GM21447 (cell line): ENCODE measurements around the gene SLC7A5.
"Not testable (repeated sequence)": the region's sequence is repeated elsewhere in the genome, so short reads cannot be mapped to it uniquely, and the experiment has no call there.

Experiments used
- ATAC-seq: cut with Tn5 transposase; IDR thresholded peaks from one replicate; pipeline ENCODE4 v1.9.1; 2021; ENCODE audit not compliant: unreplicated experiment

Gene SLC7A5

DNA sequence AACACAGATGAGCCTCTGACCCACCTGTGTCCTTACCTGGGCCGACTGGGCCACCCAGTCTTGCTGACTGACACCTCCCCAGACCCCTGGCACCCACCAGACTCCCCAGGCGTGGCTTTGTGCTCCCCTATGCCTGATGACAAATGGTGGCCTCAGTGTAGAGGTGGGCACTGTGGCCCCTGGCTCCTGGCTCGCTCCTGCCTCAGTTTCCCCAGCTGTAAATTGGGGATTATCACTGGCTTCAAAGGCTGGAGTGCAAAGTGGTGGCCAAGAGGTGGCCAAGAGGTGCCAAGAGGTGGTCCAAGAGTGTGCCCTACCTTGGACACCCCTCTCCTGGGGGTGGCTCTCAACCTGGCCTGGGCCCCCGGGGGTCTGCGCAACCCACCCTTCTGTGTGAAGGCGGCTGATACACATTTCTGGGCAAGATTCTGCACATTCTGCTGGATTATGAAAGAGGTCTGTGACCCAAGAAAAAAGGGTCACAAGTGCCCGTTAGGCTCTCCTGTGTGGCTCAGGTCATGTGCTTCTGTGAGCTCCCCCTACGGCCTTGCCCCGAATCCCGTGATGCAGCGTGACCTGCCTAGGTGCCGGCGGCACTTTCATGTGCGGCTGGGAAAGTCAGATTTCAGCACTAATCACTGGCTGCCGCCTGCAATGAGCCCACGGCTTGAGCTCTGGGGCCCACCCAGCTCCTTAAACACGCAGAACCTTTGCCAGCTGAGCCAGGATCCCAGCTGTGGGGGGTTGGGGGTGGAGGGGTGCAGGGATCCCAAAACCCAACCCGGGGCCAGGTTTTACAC is 7.8 kb downstream of the SLC7A5 start:
- not testable (repeated sequence) for ATAC-seq

DNA sequence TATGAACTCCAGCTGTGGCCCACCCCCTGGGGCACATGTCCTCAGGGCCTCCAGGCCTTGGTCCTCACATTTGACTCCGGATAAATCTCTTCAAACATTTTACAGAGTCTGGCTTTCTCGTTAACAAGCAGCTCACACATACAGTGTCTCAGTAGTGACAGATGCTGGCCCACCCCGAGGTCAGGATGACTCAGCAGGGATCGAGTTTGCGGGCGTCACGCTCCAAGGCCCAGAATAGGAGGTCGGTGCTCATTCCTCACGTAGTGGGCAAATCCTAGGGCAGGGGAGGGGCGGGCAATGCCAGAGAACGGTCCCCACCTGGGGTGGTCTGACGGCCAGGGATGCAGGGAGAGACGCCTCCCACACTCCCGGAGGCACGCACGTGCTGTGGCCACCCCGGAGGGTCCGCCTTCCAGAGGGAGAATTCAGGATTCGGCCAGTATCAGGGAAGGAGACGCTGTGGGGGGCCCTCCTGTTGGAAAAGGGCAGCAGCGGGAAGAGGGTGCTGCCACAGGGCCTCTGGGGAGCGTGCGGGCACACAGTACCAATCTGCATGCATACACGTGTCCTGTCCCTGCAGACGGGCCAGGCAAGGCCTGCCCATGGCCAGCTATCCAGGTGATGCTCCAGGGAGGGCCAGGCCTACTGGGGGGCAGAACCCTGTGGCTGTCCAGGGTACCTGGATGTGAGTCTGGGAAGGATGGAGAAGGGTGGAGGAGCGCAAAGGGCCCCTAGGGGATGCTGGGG is 8.6 kb downstream of the SLC7A5 start:
- ATAC-seq = no peak

DNA sequence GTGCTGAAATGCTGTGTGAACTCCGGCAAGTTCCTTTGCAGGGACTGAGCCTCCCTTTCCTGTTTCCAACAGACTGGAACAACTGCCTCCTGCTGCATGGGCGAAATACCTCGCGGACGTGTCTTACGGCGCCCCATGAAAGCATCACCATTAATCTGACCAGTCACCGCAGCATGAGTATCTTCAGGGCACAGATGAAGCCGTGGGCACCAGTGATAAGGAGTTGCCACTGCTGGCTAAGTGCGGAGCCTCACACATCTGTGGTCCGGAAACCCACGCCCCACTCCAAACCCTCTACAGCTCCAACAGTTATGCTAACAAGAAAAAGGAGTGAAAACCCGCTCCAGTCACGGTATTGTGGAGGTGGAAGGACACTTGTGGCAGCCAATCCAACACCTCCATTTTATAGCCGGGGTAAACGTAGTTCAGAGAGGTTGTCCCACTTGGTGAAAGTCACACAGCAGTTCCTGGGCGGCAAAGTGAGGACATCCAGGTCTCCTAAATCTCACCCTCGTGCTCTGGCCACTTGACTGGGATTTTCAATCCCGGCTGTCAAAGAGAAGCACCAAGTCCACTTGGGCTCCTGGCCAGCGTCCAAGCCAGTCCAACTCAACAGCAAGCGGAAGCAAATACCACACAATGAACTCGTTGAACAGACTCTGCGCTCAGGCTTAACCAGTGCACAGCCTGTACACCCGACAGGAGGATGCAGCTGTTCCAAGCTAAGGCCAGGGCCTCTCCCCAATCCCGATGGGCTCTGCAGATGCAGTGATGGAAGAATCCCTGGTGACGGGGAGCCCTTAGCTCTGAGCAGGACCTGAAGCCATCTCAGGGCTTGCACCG is 10.9 kb downstream of the SLC7A5 start:
- ATAC-seq = not testable (repeated sequence)

DNA sequence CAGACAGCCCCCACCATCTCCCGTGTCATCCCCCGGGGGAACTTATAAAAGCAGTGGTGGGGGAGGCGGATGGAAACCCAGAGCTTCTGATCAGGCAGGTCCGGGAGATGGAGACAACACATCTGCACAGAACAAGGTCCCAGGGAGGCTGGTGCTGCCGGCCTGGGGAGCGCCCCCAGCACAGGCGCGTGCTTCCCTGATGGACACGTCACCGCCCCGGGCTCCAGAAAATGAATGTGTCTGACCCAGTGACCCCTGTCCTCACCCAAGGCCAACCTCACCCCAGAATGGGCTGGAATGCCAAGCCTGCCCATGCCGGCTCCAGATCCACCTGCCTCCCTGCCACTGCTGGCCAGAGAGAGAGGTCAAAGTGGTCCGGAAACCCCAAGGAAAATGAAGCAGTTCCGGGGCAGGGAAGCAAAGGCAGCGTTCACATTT is 12.5 kb downstream of the SLC7A5 start:
- no peak for ATAC-seq

DNA sequence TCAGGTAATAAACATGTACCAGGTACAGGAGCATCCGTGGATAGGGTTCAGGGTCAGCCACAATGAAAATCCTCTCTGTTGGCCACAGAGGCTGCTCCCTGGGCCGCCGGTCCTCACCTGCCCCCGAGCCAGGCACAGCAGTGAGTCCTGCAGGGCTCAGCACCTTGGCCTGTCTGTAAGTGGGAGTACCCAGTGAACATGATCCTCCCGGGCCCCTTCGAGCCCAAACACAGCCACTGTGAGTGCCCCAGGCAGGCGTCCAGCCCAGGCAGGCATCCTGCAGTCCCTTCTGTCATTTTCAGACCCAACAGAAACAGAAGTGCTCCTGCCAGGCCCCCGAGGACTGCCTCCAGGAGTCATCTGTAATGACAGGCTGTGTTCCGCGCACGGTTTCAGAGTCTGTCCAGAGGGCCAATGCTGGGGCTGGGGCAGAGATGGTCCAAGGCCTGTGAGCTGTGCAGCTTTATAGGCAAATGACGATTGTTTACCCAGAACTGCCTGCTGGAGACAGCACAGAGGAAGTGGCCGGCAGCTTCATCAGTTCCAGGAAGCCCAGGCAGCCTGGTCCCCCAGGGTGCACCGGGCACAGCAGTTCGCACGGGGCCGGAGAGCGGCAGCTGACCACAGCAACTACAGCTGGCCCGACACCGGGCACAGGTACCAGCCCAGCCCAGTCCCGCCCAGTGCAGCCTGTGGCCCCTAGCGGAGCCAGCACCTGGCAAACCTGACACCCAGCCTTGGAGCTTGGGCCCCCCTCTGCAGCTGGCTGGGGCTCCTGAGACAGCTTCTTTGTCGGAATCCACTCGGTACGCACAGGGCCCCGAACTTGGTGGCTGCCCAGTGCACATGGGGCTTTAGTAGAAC is 13.2 kb downstream of the SLC7A5 start:
- no peak for ATAC-seq

DNA sequence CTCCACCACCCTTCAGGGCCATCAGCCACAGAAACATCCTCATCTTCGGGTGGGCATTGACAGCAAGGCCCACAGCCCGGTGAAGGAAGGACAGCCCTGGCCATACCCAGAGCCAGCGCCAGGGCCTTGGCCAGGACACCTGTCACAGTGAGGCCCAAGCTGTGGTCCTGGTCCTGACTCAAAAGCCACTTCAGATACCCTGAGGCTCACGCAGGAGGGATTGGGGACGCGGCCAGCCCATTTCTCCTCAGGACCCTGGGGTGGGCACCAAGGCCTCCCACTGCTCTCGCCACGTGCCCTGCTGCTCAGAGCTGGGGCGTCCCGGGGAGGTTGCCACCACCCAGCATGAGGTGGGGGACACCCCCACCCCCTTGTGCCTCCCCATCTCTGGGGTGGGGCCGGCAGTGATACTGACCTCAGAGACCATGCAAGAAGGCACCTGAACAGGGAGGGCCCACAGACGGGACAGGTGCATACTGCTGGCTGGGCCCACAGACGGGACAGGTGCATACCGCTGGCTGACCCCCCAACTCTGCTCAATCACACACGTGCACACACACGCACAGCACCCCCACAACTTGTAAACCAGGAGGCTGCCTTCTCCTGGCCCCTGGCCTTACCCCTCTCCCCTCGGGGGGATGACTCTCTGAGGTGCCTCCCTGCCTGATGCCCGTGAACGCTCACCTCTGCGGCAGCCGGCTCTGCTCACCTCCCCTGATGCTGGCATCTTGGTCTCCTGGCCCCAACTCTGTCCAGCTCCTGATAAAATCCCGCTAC is 14.2 kb downstream of the SLC7A5 start:
- ATAC-seq = no peak

DNA sequence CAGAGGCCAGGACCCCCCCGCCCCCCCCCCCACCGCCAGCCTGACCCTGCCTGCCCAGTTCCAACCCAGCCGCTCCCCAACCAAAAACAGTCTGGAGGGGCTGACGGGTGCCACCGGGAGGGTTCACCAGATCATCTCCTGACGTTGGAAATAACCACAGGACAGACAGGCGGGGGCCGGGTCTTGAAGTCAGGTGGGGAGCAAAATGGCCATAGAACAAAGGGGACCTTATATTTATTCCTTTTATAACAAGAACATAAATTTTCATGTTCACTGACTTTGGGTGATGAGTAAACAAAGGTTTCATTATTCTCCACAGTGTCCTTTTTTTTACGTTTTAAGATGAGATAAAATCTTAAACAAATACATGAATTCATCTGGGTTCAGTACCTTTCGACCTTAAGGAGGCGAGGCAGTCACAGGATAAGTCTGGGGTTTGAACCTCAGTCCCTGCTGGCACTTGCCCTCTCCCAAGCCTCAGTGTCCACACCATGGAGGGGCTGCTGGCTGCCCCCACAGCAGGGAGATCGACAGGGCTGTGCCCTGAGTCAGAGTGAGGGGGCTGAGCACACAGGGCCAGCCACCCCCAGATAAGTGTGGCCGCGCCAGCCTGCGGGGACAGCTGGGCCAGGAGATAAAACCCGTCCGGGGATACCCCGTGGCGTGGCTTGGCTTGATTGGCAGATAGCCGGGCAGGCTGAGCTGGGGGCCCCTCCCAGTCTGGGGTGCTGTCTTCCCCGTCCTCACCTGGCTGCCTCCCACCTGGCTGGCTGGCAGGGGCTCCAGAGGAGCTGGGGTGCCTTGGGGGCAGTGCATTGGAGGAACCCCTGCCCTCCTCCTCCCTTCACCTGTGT is 15.0 kb downstream of the SLC7A5 start:
- ATAC-seq = no peak

DNA sequence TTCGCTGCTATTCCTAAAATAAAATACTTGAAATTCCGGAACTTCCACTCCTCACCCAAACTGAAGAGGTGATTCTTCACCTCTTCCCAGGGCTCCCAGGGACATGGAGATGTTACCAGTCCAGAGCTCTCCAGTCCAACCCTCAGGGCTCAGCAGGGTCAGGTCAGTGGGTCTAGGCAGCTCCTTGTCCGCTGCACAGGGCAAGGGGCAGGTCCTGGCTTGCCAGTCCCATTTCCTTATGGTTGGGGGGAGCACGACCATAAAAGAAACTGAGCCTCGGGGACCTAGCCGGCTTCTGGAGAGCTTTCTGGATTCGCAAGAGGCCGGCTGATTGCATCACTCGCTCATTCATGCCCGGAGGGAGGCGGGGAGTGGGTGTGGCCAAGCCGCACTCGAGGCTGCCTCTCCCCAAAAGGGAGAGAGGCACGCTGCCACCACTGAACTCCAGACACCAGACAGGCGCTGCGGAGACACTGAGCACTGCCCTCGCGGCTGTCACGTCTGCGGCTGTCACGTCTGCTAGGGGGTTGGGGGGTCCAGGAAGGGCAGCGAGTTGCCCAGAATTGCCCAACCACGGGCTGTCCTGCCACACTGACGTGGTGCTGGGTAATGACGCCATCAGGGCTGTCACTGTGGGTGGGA is 15.8 kb downstream of the SLC7A5 start:
- ATAC-seq = no peak

DNA sequence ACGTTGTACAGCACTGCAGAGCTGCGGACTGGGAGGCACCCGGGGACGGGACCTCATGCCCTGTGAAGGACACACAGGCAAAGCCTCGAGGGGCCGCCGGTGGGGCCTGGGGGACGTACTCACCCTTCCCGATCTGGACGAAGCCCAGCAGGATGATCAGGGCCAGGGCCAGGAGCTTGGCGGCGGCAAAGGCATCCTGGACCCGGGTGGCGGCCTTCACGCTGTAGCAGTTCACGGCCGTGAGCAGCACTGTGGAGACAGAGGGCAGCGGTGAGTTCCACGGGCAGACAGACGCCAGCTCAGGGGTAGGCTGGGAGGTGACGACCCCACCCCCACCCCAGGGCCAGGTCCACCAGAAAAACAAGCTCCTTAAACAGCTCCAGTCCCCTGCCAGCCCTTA is 17.7 kb downstream of the SLC7A5 start:
- ATAC-seq = no peak

DNA sequence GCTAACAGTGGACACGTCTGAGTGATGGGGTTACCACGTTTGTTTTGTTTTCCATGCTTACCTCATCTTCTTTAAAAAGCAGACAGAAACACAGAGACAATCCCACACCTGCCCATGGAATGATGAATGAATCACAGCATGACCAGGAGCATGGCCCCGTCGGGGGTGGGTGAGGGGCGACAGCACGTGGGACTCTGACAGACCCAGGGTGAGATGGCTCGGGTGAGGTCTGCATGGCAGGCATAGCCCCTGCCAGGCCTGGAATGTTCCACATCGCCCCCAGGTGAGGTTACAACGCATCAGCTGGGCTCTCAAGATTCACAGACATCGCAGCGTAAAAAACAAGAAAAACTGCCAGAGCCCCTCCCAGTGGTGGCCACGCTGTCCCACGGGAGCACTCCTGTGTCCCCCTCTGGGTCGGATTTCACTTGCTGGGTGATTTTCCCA is 18.1 kb downstream of the SLC7A5 start:
- ATAC-seq = no peak

DNA sequence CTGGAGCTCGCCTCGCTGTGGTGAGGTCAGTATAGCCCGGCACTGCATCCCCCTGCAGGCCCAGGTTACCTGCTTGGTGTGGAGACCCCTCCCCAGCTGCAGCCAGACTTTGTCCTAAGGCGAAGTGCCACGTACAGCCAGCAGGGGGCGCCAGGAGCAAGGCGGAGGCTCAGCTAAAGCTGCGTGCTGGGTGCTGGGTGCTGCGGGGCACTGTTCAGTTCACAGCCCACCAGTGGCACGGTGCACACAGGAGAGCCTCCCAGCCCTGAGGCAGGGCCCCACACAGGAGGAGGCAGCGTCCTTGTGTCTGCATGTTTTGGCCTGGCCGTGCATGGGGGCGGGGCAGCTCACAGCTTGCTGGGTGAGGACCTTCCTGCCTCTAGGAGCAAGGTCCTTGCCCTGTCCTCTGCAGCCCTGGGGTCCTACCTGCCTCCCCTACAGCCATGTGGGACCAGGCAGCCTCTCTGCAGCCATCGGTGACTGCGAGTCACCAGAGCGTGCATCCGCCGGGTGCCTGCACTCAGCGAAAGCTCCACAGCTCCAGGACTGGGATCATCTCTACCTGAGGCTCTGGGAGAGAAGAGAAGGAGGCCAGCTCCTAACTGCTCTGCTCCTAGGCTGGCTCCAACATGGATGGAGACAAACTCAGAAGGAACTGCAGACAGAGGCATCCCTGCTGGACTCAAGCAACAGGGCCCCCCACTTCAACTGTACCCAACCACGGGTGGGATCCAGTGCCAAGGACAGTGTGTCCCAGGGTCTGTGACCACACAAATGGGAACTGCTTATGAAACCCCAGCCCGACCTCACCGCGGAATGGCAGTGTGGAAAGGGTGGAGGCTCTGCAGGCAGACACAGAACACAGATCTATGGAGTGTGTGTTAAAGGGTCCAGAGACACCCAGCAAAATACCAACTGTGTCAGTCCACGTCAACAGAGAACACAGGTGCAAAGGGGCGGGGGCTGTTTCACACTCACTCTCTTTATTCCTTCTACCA is 19.0 kb downstream of the SLC7A5 start:
- ATAC-seq = no peak

DNA sequence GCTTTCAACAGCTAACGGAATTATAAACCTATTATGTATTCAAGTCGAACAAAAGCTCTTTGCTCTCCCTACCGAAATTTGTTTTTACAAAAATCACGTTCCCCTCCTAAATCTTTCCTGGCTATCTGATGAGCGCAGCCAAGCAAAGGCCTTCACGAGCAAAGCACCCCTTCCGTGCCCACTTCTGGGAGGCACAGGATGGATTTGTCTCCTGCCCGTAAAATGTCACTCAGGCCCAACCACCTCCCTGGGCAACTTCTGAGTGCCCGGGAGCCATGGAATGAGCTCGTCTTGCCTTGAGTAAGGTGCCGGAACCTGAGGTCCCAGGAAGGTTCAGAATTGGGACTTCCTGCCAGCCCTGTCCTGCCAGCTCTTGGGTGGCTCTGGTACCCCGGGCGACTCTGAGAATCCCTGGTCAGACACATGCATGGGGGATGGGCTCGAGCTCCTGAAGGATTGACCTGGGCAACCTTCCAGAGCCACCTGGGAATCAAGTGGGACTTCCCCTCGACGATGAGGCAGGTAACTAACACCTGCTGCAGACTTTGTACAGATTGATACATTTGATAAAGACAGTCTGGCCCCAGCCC is 19.8 kb downstream of the SLC7A5 start:
- no peak for ATAC-seq

DNA sequence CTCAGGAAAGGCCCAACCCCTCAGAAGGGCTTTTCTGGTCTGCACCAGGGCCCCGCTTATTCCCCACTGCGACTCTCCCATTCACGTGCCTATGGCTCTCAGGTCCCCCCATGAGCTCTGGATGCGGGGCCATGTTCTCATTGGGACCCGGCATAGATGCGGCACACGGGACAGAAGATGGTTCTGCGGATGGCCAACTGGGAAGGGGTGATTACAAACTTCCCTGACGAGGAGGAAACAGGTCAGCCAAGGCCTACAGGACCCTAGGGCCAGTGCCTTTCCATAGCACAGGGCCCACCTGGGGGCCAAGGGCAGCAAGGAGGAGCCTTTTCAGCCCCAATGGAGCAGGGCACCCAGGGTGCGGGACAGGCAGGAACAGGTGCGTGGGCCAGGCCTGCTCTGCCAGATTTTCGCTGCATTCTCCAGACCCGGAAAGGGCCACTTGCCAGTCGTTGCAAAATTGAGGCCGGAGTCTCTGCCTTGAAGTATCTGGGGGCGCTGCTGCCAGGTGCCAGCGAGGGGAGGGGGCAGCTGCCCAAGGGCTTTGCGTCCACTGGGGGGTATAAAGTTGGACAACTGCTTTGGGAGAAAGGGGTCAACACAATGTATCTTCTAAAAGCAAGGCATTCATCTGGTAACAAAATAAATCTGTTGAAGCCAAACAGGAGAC is 20.5 kb downstream of the SLC7A5 start:
- no peak for ATAC-seq

DNA sequence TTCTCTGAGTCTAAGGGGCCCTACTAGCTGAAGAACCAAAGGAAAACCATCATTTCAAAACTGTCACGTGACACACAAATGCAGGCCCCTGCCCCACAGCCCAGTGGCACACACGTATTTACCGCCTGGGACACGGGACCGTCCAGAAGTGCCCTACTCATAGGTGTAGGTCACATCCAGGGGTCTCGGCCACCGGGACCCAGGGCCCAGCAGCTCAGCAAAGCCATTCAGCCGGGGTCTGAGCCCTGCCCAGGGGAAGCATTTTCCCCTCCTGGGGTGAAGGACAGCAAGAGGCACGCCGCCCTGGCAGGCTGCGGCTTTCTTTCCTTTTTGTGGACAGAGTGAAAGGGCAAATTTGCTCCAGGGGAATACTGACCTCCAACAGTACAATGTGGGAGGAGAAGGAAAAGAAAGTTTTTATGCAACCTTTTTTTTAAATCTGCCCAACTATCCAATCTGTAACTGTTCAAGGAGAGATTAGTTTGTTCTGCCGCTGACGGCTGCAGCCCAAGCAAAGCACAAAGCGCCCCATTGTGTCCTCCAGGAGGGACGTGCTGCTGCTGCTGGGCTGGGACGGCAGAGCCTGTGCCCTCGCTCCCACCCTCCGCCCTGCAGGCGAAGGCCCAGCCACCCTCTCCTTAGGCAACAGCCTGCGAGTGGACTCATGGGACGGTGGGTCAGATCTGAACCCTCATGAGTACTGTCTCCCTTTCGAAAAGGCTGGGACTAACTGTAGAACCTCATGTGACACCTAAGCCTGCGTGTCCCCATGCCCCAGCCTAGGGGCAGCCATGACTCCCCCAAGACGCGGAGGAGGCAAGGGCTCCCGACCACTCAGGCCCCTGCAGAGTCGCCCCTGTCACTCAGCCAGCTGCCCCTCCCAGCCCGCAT is 21.3 kb downstream of the SLC7A5 start:
- no peak for ATAC-seq

DNA sequence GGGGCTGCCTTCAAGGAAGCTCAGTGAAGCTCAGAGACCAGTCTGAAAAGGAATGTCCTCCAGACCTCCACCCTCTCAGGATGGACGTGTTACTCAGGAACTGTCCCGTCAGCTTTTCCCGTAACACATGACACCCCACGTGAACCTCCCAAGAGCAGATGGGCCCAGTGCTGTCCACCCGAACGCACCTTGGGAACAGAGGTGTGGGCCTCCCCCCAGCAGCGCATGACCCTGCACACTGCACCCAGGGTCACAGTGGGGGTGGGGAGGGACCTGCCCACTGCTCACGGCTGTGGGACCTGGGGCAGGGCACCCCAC is 21.9 kb downstream of the SLC7A5 start:
- ATAC-seq = no peak
